ENCODE results near the gene DCHS1. TPM values are rescaled to one million over a fixed set of nuclear protein-coding genes. Genes with fewer than 3 reads are reported as not detected.

The DCHS1 gene
- total and polyA plus RNA-seq, 9 of the 15 experiments (the other 6 are each of a cell fraction or from before 2014, with no cell fraction given): 0.04 to 0.49 (median 0.14) TPM; not detected in 2

- no peak for TF ChIP-seq ZNF584 (CRISPR knock-in tag; IDR thresholded peaks at IDR 0.05; ENCODE audit: low read depth)
- no peak for TF ChIP-seq HDAC3 (IDR thresholded peaks at IDR 0.05; ENCODE audit: borderline replicate concordance, partially characterized antibody)
- TF ChIP-seq ZBTB2 (IDR thresholded peaks at IDR 0.05): peak; percentile 39; the same call in 1 of the 2 replicates
- no peak for TF ChIP-seq MTF1 (CRISPR knock-in tag; IDR thresholded peaks at IDR 0.05; ENCODE audit: borderline replicate concordance)
- no peak for TF ChIP-seq ESRRA (IDR thresholded peaks at IDR 0.05; ENCODE audit: borderline replicate concordance, low read depth)
- TF ChIP-seq MGA (IDR thresholded peaks at IDR 0.05): no peak
- TF ChIP-seq SRSF9 (IDR thresholded peaks at IDR 0.05; ENCODE audit: borderline replicate concordance, low read depth, low read length): no peak
- no peak for TF ChIP-seq MBD1 (CRISPR knock-in tag; IDR thresholded peaks at IDR 0.05)
- no peak for TF ChIP-seq TCF7 (IDR thresholded peaks at IDR 0.05; ENCODE audit: borderline replicate concordance)
- no peak for TF ChIP-seq HMGXB4 (CRISPR knock-in tag; IDR thresholded peaks at IDR 0.05)
- no peak for TF ChIP-seq CBFB (CRISPR knock-in tag; IDR thresholded peaks at IDR 0.05)
These were observed 4.6 kb downstream of the DCHS1 start (continued) for GRCh38 chr11:6650980-6651379.

All from K562 (cell line).